GM10266 (cell line): ENCODE measurements around the gene CCNI2.

Source experiments
- DNase-seq: peaks from one replicate; pipeline ENCODE4 v3.0.0; 2012; ENCODE audit errors: extremely low spot score
- TF ChIP-seq, protein P1 (sequence below): IDR thresholded peaks from 2 replicates; pipeline ENCODE4 v1.5.1; 2012; ENCODE audit warnings: mild to moderate bottlenecking, low read depth; ENCODE audit not compliant: control insufficient read depth, insufficient read depth; ENCODE audit errors: missing control alignments

CCNI2 gene

DNA sequence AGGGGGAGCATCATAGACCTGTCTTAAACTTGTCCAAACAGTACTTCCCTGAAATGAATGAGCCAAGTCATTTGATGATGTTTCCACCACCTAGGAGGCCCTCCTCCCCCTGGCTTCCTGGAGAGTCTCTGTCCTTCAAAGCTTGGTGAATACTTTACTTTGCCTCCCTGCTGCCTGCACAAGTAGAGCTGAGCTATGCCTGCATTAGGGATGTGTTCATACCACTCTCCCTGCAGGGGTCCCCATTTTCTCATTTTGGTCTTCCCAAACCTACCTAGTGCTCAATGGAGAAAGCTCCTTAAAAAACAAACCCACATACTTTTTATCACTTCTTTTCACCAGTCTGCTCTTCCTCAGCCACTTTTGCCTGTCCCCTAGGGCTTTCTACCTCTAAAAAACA lies 7.7 kb downstream of the CCNI2 start:
- TF ChIP-seq, protein P1, sequence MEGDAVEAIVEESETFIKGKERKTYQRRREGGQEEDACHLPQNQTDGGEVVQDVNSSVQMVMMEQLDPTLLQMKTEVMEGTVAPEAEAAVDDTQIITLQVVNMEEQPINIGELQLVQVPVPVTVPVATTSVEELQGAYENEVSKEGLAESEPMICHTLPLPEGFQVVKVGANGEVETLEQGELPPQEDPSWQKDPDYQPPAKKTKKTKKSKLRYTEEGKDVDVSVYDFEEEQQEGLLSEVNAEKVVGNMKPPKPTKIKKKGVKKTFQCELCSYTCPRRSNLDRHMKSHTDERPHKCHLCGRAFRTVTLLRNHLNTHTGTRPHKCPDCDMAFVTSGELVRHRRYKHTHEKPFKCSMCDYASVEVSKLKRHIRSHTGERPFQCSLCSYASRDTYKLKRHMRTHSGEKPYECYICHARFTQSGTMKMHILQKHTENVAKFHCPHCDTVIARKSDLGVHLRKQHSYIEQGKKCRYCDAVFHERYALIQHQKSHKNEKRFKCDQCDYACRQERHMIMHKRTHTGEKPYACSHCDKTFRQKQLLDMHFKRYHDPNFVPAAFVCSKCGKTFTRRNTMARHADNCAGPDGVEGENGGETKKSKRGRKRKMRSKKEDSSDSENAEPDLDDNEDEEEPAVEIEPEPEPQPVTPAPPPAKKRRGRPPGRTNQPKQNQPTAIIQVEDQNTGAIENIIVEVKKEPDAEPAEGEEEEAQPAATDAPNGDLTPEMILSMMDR = no peak
- DNase-seq = no peak

DNA sequence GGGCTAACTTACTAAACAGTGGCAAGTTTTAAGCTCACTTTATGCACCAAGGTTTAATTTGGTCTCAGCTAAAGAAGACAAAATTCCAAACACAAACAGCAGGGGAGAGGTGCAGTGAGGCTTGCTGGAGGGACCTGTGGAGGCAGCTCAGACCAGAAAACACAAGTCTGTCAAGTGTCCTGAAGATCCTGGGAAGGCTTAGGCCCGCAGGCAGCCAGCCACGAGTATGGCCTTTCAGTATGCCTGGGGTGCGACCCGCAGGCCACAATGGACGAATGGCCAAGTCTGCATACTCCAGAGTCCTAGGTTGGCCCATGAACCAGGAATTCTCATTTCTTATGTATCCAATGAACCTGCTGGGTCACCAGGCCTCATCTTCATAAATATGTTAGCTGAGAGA lies 9.3 kb downstream of the CCNI2 start:
- no peak for DNase-seq
- TF ChIP-seq, protein P1 = no peak

DNA sequence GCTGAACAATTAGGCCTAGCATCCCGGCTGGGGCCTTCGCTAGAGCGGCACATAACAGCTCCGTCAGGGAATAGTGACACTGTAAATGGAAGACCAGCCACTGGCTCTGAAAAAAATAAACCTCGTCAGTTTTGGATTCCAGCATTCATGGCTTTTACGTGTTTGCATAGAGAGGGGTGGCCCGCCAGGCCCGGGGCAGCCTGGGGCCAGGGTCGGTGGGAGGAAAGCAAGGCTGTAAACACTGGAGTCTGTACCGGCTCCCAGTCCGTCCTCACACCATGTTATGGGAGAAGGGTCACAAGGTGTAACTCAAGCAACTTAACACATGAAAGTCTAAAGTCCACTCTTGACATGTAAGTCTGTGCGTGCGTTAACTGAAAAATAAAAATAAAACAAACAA lies 11.2 kb downstream of the CCNI2 start:
- no peak for DNase-seq
- TF ChIP-seq, protein P1 = no peak

GRCh38 chr5:132759114-132760048 lies 12.2 kb downstream of the CCNI2 start:
- TF ChIP-seq, protein P1 = no peak
- no peak for DNase-seq

DNA sequence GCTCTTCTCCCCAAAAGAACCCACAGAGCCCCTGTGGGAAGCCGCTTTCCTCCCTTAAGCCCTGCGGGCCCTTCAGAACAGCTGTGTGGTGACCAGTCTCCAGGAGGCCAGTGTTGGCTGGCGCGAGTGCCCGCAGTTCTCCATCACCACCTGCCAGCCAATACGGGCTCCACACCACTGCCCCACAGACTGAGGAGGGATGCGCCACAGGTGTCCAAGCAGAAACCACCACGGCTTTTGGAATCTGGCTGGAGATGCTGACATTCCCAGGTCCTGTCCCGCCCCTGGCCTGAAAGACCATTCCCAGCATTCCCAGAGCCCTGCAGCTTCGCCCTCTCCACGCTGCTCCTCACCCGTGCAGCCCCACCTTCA lies 12.8 kb downstream of the CCNI2 start:
- DNase-seq = no peak
- TF ChIP-seq, protein P1 = no peak

DNA sequence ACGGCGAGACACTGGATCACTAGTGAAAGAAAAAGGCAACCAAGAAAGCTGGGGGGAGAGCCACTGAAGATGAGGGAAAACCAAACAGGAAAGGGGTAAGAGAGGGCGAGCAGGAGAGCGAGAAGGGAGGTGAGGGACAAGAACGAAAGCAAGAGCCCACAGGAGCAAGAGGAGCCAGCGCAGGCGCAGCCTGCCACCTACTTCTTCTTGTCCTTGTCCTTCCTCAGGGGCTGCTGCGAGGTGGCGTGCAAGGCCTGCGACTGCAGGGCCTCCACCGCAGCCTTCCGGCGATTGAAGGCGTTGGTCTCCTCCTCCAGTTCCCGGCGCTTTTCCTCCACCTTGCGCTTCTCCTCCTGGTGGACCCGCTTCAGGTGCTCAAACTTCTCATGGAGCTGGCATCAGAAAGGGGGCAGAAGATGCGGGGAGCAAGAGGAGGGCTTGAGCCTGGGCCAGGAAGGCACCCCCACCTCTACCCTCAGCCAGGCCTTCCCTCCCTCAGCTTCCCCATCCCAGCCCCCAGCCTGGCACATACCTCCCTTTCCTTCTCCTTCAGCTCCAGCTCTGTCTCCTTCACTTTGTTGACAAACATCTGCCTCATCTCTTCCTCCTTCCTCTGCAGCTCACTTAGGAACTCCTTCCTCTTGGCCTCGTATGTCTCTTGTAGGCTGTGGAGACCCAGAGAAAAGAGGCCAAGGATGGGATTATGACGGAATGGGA lies 13.5 kb downstream of the CCNI2 start:
- TF ChIP-seq, protein P1 = no peak
- no peak for DNase-seq
